BE2C (cell line): ENCODE results near the gene KCNMA1.

Experiments used
- DNase-seq: peaks from one replicate; pipeline ENCODE4 v3.0.0-alpha.2; 2020
- H3K27me3 ChIP-seq: fragments of 250-450 bp; sonication (Bioruptor Pico); 2 replicates; pipeline ENCODE4 v1.5.1; 2020; ENCODE audit warnings: mild to moderate bottlenecking
- H3K36me3 ChIP-seq: fragments of 250-450 bp; sonication (Bioruptor Pico); 2 replicates; pipeline ENCODE4 v1.5.1; 2020; ENCODE audit warnings: mild to moderate bottlenecking
- H3K4me1 ChIP-seq: fragments of 250-450 bp; sonication (Bioruptor Pico); 2 replicates; pipeline ENCODE4 v1.5.1; 2020
- H3K4me3 ChIP-seq: 2 replicates; pipeline ENCODE4 v1.5.1; 2011; ENCODE audit warnings: low read depth, low read length
- H3K9me3 ChIP-seq: fragments of 250-450 bp; sonication (Bioruptor Pico); 2 replicates; pipeline ENCODE4 v1.5.1; 2020
- CTCF ChIP-seq: IDR thresholded peaks from 2 replicates; pipeline ENCODE4 v1.5.1; 2012; ENCODE audit warnings: mild to moderate bottlenecking, low read depth, low read length

KCNMA1 gene

GRCh38 chr10:77321838-77322237, 315.8 kb downstream of the KCNMA1 start:
- no peaks in the 10 kb centered on the region for H3K27me3 ChIP-seq

GRCh38 chr10:77320971-77321471, 316.6 kb downstream of the KCNMA1 start:
- H3K4me1 ChIP-seq, result no peaks in the 10 kb centered on the region
- no peaks in the 10 kb centered on the region for H3K27me3 ChIP-seq
- no peak for TF ChIP-seq CTCF
- no peak for DNase-seq
- H3K36me3 ChIP-seq, result no peaks in the 10 kb centered on the region
- no peak overlapping the region for H3K4me3 ChIP-seq
- H3K9me3 ChIP-seq, result no peaks in the 10 kb centered on the region

More at GRCh38 chr10:77321838-77322237, 315.8 kb downstream of the KCNMA1 start:
- no peak for DNase-seq
- Histone ChIP-seq H3K9me3 (no peaks in the 10 kb centered on the region), H3K36me3 (no peaks in the 10 kb centered on the region), H3K4me1 (no peaks in the 10 kb centered on the region), H3K4me3 (no peak overlapping the region)
- no peak for TF ChIP-seq CTCF

GRCh38 chr10:77319557-77319956, 318.1 kb downstream of the KCNMA1 start:
- Histone ChIP-seq H3K4me1 (peaks cover 9% of the 10 kb centered on the region), H3K27me3 (no peaks in the 10 kb centered on the region), H3K36me3 (no peaks in the 10 kb centered on the region), H3K4me3 (no peak overlapping the region), H3K9me3 (no peaks in the 10 kb centered on the region)
- no peak for TF ChIP-seq CTCF
- DNase-seq, result no peak

- Histone ChIP-seq H3K4me1 (peaks cover 9% of the 10 kb centered on the region), H3K27me3 (no peaks in the 10 kb centered on the region), H3K4me3 (no peak overlapping the region), H3K9me3 (no peaks in the 10 kb centered on the region), H3K36me3 (no peaks in the 10 kb centered on the region)
- no peak for TF ChIP-seq CTCF
- DNase-seq, result no peak
These were observed 318.9 kb downstream of the KCNMA1 start for GRCh38 chr10:77318739-77319138.

- Histone ChIP-seq H3K27me3 (no peaks in the 10 kb centered on the region), H3K36me3 (no peaks in the 10 kb centered on the region), H3K9me3 (no peaks in the 10 kb centered on the region), H3K4me3 (no peak overlapping the region), H3K4me1 (peaks cover 9% of the 10 kb centered on the region)
- DNase-seq, result no peak
- no peak for TF ChIP-seq CTCF
These were observed 320.4 kb downstream of the KCNMA1 start for GRCh38 chr10:77317221-77317620.

GRCh38 chr10:77315496-77316129, 322.0 kb downstream of the KCNMA1 start:
- no peak for TF ChIP-seq CTCF
- Histone ChIP-seq H3K27me3 (no peaks in the 10 kb centered on the region), H3K9me3 (no peaks in the 10 kb centered on the region), H3K36me3 (no peaks in the 10 kb centered on the region), H3K4me3 (no peak overlapping the region), H3K4me1 (peaks cover 9% of the 10 kb centered on the region)
- DNase-seq, result no peak
